CD8-positive, alpha-beta memory T cell (primary cell): ENCODE results near the gene PRSS48. TPM values are rescaled to one million over a fixed set of nuclear protein-coding genes. Genes with fewer than 3 reads are reported as not detected.

Experiments
- CTCF ChIA-PET: fragments of 350-600 bp; sonication (Branson Sonifier 250); formaldehyde crosslinking; loops from one replicate; lab custom pipeline; 2021; ENCODE audit warnings: antibody characterized with exemption; lab: Charles Lee
- POLR2A ChIA-PET: fragments of 350-600 bp; sonication (Branson Sonifier 250); formaldehyde crosslinking; loops from one replicate; lab custom pipeline; 2021; ENCODE audit warnings: antibody characterized with exemption; lab: Charles Lee
- DNase-seq, 5 donors: peaks; one replicate each; pipeline versions ENCODE4 v3.0.0 to v3.0.0-alpha.2; 2020 to 2022; ENCODE audit warnings: mixed read lengths in 1 of 5
- H3K27ac ChIP-seq: one replicate; pipeline ENCODE4 v1.7.0; 2013; ENCODE audit warnings: low read depth, mild to moderate bottlenecking, low read length, moderate library complexity
- H3K27me3 ChIP-seq: 2 replicates; pipeline ENCODE4 v1.7.0; 2013; ENCODE audit warnings: low read length, mild to moderate bottlenecking; ENCODE audit not compliant: insufficient read depth, poor library complexity, severe bottlenecking
- H3K36me3 ChIP-seq: 2 replicates; pipeline ENCODE4 v1.7.0; 2013; ENCODE audit warnings: mild to moderate bottlenecking, low read length, moderate library complexity; ENCODE audit not compliant: insufficient read depth
- H3K4me1 ChIP-seq: 2 replicates; pipeline ENCODE4 v1.7.0; 2013; ENCODE audit warnings: mild to moderate bottlenecking, low read length, moderate library complexity; ENCODE audit not compliant: insufficient read depth
- H3K4me3 ChIP-seq: 2 replicates; pipeline ENCODE4 v1.7.0; 2013; ENCODE audit warnings: mild to moderate bottlenecking, low read length
- H3K9me3 ChIP-seq: 2 replicates; pipeline ENCODE4 v1.7.0; 2013; ENCODE audit warnings: mild to moderate bottlenecking, low read length
- H3K27ac Mint-ChIP-seq, 8 donors: one replicate each; pipeline ENCODE4 v1.8.0; 2020 to 2021; ENCODE audit warnings: mixed read lengths in 8 of 8, mild to moderate bottlenecking in 6 of 8, inconsistent platforms in 3 of 8, moderate library complexity in 3 of 8
- H3K27me3 Mint-ChIP-seq, 2 donors: one replicate each; pipeline ENCODE4 v1.8.0; 2020 to 2021; ENCODE audit warnings: mixed read lengths in 2 of 2, mild to moderate bottlenecking in 1 of 2, moderate library complexity in 1 of 2
- H3K36me3 Mint-ChIP-seq, 3 donors: one replicate each; pipeline ENCODE4 v1.8.0; 2020 to 2021; ENCODE audit warnings: mixed read lengths in 3 of 3, inconsistent platforms in 1 of 3, mild to moderate bottlenecking in 1 of 3
- H3K4me1 Mint-ChIP-seq, 3 donors: one replicate each; pipeline ENCODE4 v1.8.0; 2020 to 2021; ENCODE audit warnings: mixed read lengths in 3 of 3, inconsistent platforms in 1 of 3, mild to moderate bottlenecking in 1 of 3
- H3K4me3 Mint-ChIP-seq, 7 donors: one replicate each; pipeline ENCODE4 v1.8.0; 2020 to 2021; ENCODE audit warnings: mixed read lengths in 7 of 7, mild to moderate bottlenecking in 6 of 7, moderate library complexity in 4 of 7, inconsistent platforms in 2 of 7
- H3K9me3 Mint-ChIP-seq, 5 donors: one replicate each; pipeline ENCODE4 v1.8.0; 2020 to 2022; ENCODE audit warnings: mixed read lengths in 5 of 5, mild to moderate bottlenecking in 3 of 5, moderate library complexity in 2 of 5, inconsistent platforms in 1 of 5
- polyA plus RNA-seq: library from polyadenylated mRNA; unstranded; fragments of 300-500 nt; fragmentation: Illumina TruSeq; gene quantifications from one replicate; pipeline ENCODE4 v1.2.3, GENCODE V29; 2021
- total RNA-seq, 2 experiments: library from RNA; stranded (reverse); gene quantifications; one replicate each; pipeline ENCODE4 v1.2.3, GENCODE V29; 2021

Gene PRSS48
- total and polyA plus RNA-seq, 3 experiments from 2014 or later, result not detected

DNA sequence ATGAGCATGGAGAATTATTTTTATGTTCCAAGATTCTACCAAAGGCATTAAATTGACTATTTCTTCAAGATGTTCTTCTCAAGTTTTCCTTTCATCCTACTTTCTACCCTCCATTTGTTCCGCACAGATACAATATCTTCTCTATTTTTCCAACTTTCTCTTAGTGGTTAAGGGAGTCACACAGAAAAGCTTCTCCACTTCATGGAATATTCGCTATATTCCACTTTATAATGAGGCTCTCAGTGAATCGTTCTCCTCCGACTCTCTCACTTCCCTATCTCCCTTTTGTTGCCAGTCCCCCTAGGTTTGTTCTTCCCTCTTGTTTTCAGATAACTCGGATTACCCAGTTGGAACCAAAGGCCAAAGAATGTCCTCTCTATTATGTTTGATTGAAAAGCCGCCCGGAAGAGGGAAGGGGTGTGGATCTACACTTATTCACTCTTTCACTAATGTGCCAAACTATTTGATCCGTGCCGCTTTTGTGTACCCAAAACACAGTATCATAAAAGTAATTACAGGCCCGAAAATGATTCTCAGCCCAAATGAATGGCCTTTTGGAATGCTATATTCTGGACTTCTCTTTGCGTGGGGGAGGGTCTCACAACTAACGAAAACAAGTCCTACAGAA lies 47.3 kb downstream of the PRSS48 start:
- Mint-ChIP-seq H3K27ac (peak overlapping the region in 1 of 8 donors; percentile 5), H3K4me1 (peaks cover 10 to 18% (median 11%) of the 10 kb centered on the region in 3 donors), H3K27me3 (peaks cover 29 to 68% of the 10 kb centered on the region in 2 donors), H3K36me3 (peaks cover 0 to 4% (median 0%) of the 10 kb centered on the region in 3 donors), H3K4me3 (peak overlapping the region in 3 of 7 donors; percentile 11 to 22 (median 12)), H3K9me3 (no peaks in the 10 kb centered on the region)
- ChIA-PET CTCF (no interaction called here), POLR2A (no interaction called here)
- DNase-seq, result no peak
- Histone ChIP-seq H3K36me3 (no peaks in the 10 kb centered on the region), H3K9me3 (no peaks in the 10 kb centered on the region), H3K4me3 (no peak overlapping the region), H3K4me1 (no peaks in the 10 kb centered on the region), H3K27ac (no peak overlapping the region), H3K27me3 (no peaks in the 10 kb centered on the region)

DNA sequence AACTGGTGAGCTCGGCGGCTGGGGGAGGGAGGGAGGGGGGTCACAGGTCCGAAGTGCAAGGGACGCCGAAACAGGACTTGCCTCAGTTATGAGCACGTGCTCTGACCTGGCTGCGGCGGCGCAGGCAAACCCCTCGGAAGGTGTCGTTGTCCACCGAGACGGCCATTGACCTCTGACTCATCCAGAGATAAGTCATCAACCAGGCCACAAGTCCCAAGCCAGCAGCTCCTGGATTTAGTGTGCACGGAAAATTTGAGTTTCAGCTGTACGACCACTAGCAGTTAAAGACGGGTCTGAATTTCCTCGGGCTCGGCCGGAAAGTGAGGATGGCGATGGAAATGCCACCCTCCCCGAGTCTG lies 47.8 kb downstream of the PRSS48 start:
- Histone ChIP-seq H3K36me3 (no peaks in the 10 kb centered on the region), H3K27ac (no peak overlapping the region), H3K9me3 (no peaks in the 10 kb centered on the region), H3K27me3 (no peaks in the 10 kb centered on the region), H3K4me1 (no peaks in the 10 kb centered on the region), H3K4me3 (no peak overlapping the region)
- peak overlapping the region in 4 of 7 donors; percentile 20 to 54 (median 34) for H3K4me3 Mint-ChIP-seq
- no peaks in the 10 kb centered on the region for H3K9me3 Mint-ChIP-seq
- POLR2A ChIA-PET, result no interaction called here
- peaks cover 29 to 64% of the 10 kb centered on the region in 2 donors for H3K27me3 Mint-ChIP-seq
- DNase-seq, result no peak
- no peak overlapping the region for H3K27ac Mint-ChIP-seq
- CTCF ChIA-PET, result no interaction called here
- H3K36me3 Mint-ChIP-seq, result peaks cover 0 to 4% (median 0%) of the 10 kb centered on the region in 3 donors
- peaks cover 10 to 18% (median 11%) of the 10 kb centered on the region in 3 donors for H3K4me1 Mint-ChIP-seq

DNA sequence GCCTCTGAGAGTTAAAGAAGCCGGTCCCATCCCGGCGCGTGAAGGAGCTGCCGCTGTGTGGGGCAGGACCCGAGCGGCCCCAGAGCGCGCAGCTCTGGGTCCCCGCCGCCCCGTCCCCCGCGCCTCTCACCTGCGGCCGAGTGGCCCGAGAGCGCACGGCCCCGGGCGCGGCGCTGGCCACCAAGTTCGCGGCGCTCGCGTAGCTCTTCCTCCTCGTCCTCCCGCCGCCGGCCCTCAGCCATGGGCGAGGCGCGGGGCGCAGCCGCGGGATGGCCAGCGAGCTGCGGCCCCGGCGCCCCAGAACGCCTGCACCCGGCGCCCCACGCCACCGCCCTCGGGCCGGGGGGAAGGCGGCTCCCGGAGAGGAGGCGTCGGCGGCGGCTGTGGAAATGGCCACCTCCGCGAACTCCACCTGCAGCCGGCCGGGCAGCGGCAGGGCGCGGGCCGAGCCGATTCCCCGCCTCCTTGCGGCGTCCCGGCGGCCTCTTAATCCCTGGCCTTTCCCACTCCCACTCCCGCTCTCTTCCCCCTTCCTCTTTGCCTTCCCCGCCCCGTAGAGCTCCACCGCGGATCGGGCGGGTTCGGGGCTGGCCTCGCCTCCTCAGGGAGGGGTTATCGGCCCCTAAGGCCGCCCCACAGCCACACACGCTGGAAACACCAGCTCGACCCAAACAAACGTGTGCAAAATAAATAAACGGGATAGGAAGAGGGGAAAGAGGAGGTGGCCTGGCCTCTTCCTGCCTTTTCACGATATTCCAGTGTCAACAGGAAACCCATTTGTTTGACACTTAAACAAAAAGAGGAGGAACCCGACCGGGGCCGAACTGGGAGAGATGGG lies 48.4 kb downstream of the PRSS48 start, which contains the start of gene SH3D19:
SH3D19 (minus strand) TSS at position 495 of the 838 bp plus-strand sequence; CDS start at position 242, 253 bp downstream.
- no peaks in the 10 kb centered on the region for H3K4me1 ChIP-seq
- no peaks in the 10 kb centered on the region for H3K9me3 ChIP-seq
- Mint-ChIP-seq H3K4me1 (peaks cover 10 to 18% (median 11%) of the 10 kb centered on the region in 3 donors), H3K4me3 (peak within 1 kb of the TSS in 6 of 7 donors; percentile 30 to 75 (median 58)), H3K27ac (no peak within 1 kb of the TSS), H3K9me3 (no peaks in the 10 kb centered on the region), H3K27me3 (peaks cover 29 to 60% of the 10 kb centered on the region in 2 donors), H3K36me3 (peaks cover 0 to 4% (median 0%) of the 10 kb centered on the region in 3 donors)
- POLR2A ChIA-PET, result no interaction called here
- no peaks in the 10 kb centered on the region for H3K27me3 ChIP-seq
- H3K27ac ChIP-seq, result no peak within 1 kb of the TSS
- CTCF ChIA-PET, result no interaction called here
- no peak for DNase-seq
- H3K36me3 ChIP-seq, result no peaks in the 10 kb centered on the region
- no peak within 1 kb of the TSS for H3K4me3 ChIP-seq

DNA sequence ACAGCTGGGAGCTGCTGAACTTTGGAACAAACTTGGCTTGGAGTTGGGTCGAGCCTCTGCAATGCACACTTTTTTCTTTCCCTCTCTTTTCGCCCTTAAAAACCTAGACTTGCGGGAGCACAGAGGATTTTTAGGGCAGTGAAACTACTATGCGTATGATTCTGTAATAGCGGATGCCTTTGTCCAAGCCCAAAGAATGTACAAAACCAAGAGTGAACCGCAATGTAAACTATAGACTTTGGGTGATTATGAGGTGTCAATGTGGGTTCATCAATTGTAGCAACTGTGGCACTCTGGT lies 48.9 kb downstream of the PRSS48 start:
- Histone ChIP-seq H3K4me1 (no peaks in the 10 kb centered on the region), H3K36me3 (no peaks in the 10 kb centered on the region), H3K9me3 (no peaks in the 10 kb centered on the region), H3K4me3 (no peak overlapping the region), H3K27me3 (no peaks in the 10 kb centered on the region), H3K27ac (no peak overlapping the region)
- Mint-ChIP-seq H3K4me1 (peaks cover 10 to 18% (median 11%) of the 10 kb centered on the region in 3 donors), H3K36me3 (peaks cover 0 to 4% (median 0%) of the 10 kb centered on the region in 3 donors), H3K9me3 (peaks cover 0 to 3% (median 0%) of the 10 kb centered on the region in 5 donors), H3K27me3 (peaks cover 32 to 58% of the 10 kb centered on the region in 2 donors), H3K4me3 (peak overlapping the region in 5 of 7 donors; percentile 9 to 57 (median 50)), H3K27ac (no peak overlapping the region)
- ChIA-PET POLR2A (no interaction called here), CTCF (no interaction called here)
- no peak for DNase-seq

DNA sequence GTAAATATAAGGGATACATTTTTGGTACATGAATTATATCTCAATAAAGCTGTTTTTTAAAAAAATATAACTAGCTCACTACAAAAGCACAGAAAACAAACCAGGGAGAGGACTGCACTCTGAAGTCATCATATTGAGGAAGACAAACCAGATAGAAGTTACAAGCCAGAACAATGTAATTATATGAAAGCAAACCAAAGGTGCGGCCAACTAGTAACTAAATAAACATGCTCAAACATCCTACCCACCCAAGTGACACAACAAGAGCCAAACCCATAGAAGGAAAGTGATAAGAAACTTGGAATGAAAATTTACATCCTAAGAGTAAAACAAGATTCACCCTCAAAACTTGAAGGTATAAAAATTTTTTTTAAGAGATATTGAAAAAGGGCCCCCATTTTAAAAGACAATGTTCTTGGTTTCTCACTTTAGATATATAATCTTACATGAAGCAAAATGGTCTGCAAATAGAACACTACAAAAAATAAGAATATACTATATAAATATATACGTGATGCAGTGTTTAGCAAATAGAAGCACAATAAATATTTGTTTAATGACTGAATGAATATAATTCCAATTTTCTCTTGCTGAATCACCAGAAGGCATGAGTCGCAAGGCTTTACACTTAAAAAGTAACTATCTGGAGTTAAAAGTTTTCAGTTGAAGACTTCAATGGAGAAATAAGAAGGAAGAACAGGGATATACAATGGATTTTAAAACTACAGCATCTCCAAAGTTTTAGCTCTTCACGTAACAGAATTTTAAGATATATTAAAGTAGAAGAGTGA lies 52.5 kb downstream of the PRSS48 start:
- Histone ChIP-seq H3K27ac (no peak overlapping the region), H3K9me3 (no peaks in the 10 kb centered on the region), H3K36me3 (no peaks in the 10 kb centered on the region), H3K27me3 (no peaks in the 10 kb centered on the region), H3K4me3 (no peak overlapping the region), H3K4me1 (no peaks in the 10 kb centered on the region)
- Mint-ChIP-seq H3K9me3 (peaks cover 0 to 3% (median 0%) of the 10 kb centered on the region in 5 donors), H3K27me3 (peaks cover 28 to 43% of the 10 kb centered on the region in 2 donors), H3K36me3 (peaks cover 0 to 4% (median 0%) of the 10 kb centered on the region in 3 donors), H3K27ac (no peak overlapping the region), H3K4me3 (no peak overlapping the region), H3K4me1 (peaks cover 5 to 13% (median 6%) of the 10 kb centered on the region in 3 donors)
- DNase-seq, result no peak
- POLR2A ChIA-PET, result no interaction called here
- CTCF ChIA-PET, result no interaction called here

DNA sequence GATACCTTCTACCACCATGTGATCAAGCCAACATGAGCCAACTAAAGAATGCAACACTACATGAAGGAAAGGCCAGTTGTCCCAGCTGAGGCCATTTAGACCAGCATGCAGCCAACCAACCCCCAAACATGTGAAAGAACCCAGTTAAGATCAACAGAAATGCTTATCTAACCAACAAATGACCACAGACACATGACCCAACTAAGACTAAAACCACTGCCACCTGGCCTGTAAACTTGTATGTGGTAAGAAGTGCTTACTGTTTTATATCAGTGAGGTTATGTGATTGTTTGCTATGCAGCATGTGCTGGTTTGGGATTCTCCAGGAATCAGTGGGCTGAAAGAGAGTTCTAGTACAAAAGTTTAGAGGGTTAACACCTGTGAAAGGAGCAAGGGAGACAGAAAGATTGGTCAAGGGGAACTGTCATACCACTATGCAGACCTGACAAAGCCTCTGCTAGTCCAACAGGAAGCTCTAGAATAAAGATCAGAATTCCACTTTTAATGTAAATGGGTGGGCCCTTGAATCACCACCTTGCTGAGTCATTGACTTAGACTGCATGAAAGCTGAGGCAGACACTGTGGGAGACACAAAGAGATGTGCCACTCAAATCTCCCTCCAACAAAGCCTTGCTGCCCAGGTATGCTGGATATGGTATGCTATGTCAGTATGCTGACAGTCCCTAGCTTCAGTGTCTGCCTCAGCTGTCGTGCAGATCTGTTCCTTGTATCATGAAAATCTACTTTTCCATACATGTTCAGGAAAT lies 54.5 kb downstream of the PRSS48 start:
- no peaks in the 10 kb centered on the region for H3K9me3 ChIP-seq
- Mint-ChIP-seq H3K36me3 (no peaks in the 10 kb centered on the region), H3K9me3 (peaks cover 0 to 3% (median 0%) of the 10 kb centered on the region in 5 donors), H3K4me3 (no peak overlapping the region), H3K27me3 (peaks cover 23 to 34% of the 10 kb centered on the region in 2 donors), H3K4me1 (no peaks in the 10 kb centered on the region), H3K27ac (no peak overlapping the region)
- H3K4me3 ChIP-seq, result no peak overlapping the region
- no peaks in the 10 kb centered on the region for H3K27me3 ChIP-seq
- no peaks in the 10 kb centered on the region for H3K36me3 ChIP-seq
- H3K27ac ChIP-seq, result no peak overlapping the region
- no peaks in the 10 kb centered on the region for H3K4me1 ChIP-seq
- ChIA-PET CTCF (interaction anchor here (0.8 kb wide), 1 partner anchor 14 kb away, joined by 3 read pairs; no protein-coding TSS in a partner anchor), POLR2A (no interaction called here)
- DNase-seq, result no peak

DNA sequence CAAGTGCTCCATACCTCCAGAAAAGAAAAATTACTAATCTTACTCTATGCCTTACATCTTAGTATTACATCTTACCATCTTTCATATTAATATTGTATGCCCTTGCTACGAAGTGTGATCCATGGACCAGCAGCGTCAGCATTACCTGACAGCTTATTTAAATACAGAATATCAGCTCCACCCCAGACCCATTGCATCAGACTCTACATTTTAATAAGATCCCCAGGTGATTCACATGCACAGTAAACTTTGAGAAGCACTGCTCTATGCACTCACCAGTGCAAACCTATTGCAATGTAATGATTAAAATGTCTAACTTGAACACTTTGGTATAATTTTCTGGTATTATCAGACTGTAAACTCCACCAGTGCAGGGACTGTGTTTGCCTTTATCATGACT lies 62.5 kb downstream of the PRSS48 start:
- H3K27me3 Mint-ChIP-seq, result peaks cover 7 to 16% of the 10 kb centered on the region in 2 donors
- POLR2A ChIA-PET, result no interaction called here
- no peak overlapping the region for H3K4me3 Mint-ChIP-seq
- no peak for DNase-seq
- Histone ChIP-seq H3K36me3 (no peaks in the 10 kb centered on the region), H3K4me3 (no peak overlapping the region), H3K4me1 (no peaks in the 10 kb centered on the region), H3K27ac (no peak overlapping the region), H3K27me3 (no peaks in the 10 kb centered on the region), H3K9me3 (no peaks in the 10 kb centered on the region)
- no peak overlapping the region for H3K27ac Mint-ChIP-seq
- no peaks in the 10 kb centered on the region for H3K36me3 Mint-ChIP-seq
- CTCF ChIA-PET, result no interaction called here
- no peaks in the 10 kb centered on the region for H3K4me1 Mint-ChIP-seq
- H3K9me3 Mint-ChIP-seq, result no peaks in the 10 kb centered on the region
